ENCODE measurements around the gene OOSP4B.

The OOSP4B gene

DNA sequence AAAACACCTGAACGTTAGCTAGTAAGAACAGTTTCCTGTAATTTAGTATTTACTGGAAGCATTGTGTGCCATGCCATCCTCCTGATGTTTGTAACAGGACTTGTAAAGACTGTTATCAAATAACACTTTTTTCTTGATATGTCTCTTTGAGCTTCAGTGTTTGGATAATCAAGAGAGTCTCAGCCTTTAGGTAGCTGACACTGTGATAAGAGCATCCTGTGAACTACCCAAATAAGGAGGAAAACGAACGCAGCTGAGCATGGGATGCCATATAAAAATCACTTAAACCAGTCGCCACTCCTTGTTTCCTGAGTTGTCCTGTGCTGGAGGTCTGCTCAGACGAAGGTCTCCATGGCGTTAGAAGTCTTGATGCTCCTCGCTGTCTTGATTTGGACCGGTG lies 23.1 kb downstream of the OOSP4B start, which contains the start of gene OOSP2:
TSS of gene OOSP2 (plus strand) at position 301 of the 400 bp plus-strand sequence. CDS start at position 352, 51 bp downstream.
- TF ChIP-seq, protein P1, sequence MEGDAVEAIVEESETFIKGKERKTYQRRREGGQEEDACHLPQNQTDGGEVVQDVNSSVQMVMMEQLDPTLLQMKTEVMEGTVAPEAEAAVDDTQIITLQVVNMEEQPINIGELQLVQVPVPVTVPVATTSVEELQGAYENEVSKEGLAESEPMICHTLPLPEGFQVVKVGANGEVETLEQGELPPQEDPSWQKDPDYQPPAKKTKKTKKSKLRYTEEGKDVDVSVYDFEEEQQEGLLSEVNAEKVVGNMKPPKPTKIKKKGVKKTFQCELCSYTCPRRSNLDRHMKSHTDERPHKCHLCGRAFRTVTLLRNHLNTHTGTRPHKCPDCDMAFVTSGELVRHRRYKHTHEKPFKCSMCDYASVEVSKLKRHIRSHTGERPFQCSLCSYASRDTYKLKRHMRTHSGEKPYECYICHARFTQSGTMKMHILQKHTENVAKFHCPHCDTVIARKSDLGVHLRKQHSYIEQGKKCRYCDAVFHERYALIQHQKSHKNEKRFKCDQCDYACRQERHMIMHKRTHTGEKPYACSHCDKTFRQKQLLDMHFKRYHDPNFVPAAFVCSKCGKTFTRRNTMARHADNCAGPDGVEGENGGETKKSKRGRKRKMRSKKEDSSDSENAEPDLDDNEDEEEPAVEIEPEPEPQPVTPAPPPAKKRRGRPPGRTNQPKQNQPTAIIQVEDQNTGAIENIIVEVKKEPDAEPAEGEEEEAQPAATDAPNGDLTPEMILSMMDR (IDR thresholded peaks at IDR 0.05), result no peak

- TF ChIP-seq, protein P1 (IDR thresholded peaks at IDR 0.05), result no peak
These were observed 39.5 kb downstream of the OOSP4B start, which contains the start of gene MS4A3 for GRCh38 chr11:60056349-60056969. Gene MS4A3, plus strand, starts transcription at chr11:60056665. Its CDS starts 4,496 bp downstream, at chr11:60061161.

- TF ChIP-seq, protein P1 (IDR thresholded peaks at IDR 0.05), result no peak
These were observed 42.1 kb downstream of the OOSP4B start for GRCh38 chr11:60059052-60059451.

DNA sequence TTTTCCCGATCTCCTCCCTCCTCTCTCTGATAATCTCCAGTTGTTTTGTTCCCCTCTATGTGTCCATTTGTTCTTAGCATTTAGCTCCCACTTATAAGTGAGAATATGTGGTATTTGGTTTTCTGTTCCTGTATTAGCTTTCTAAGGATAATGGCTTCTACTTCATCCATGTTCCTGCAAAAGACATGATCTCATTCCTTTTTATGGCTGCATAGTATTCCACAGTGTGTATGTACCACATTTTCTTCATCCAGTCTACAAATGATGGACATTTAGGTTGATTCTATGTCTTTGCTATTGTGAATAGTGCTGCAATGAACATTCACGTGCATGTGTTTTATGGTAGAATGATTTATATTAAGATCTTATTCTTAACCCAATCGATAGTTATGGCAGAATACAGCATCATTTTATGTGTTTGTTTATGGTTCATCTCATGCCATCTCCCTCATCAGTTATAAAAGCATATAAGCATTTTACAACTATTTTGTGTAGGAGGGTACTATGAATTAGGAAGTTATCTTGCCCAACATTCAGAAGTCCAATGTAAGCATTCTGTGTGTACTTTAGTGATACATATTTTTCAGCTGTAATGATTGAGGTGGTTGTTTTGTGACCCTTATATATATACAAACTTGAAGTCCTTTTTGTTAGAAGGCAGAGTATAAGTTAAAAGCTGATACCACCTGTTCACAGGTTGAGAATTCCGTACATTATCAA lies 42.7 kb downstream of the OOSP4B start:
- TF ChIP-seq, protein P1 (IDR thresholded peaks at IDR 0.05), result no peak

DNA sequence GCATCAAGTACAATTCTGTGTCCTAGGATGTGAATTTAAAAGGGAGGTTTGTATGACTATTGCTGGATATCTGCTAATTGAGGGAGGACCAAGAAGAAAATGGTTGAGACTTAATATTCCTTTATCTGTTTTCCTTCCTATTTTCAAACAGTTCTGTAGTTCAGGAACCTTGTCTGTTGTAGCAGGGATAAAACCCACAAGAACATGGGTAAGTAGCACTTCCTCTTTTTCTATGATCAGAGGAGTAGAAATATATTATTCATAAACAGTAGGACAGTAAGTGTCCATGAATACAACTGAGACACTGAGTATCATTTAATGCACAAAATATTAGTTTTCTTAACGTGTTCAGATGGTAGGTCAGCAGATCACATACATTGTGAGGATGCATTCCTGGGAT lies 47.1 kb downstream of the OOSP4B start:
- TF ChIP-seq, protein P1 (IDR thresholded peaks at IDR 0.05), result no peak

GRCh38 chr11:60065801-60066200 lies 48.8 kb downstream of the OOSP4B start:
- TF ChIP-seq, protein P1 (IDR thresholded peaks at IDR 0.05), result no peak

- TF ChIP-seq, protein P1 (IDR thresholded peaks at IDR 0.05), result no peak
These were observed 52.5 kb downstream of the OOSP4B start for GRCh38 chr11:60069450-60069849.
